ENCODE measurements around the gene PNMA6E.

GRCh38 chrX:153408871-153409351 lies 7.8 kb upstream of the PNMA6E start:
- TF ChIP-seq, protein P1, sequence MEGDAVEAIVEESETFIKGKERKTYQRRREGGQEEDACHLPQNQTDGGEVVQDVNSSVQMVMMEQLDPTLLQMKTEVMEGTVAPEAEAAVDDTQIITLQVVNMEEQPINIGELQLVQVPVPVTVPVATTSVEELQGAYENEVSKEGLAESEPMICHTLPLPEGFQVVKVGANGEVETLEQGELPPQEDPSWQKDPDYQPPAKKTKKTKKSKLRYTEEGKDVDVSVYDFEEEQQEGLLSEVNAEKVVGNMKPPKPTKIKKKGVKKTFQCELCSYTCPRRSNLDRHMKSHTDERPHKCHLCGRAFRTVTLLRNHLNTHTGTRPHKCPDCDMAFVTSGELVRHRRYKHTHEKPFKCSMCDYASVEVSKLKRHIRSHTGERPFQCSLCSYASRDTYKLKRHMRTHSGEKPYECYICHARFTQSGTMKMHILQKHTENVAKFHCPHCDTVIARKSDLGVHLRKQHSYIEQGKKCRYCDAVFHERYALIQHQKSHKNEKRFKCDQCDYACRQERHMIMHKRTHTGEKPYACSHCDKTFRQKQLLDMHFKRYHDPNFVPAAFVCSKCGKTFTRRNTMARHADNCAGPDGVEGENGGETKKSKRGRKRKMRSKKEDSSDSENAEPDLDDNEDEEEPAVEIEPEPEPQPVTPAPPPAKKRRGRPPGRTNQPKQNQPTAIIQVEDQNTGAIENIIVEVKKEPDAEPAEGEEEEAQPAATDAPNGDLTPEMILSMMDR (IDR thresholded peaks at IDR 0.05): no peak
- no peak for TF ChIP-seq POLR2A (IDR thresholded peaks at IDR 0.05)

Measured in adrenal gland (tissue), 5 donors.